ENCODE results near the gene ZBTB20.

DNA sequence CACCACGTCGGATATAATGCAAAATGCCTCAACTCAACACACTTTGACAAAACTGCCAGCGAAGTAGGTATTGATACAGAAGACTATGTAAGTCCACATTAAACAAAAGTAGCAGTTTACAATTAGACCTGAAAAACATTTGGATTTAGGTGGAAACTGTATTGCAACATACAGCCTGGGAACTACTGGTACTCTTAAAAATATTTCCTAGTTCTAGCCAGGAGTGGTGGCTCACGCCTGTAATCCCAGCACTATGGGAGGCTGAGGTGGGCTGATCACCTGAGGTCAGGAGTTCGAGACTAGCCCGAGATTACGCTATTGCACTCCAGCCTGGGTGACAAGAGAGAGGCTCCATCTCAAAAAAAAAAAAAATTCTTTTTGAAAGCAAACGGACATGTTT lies 246.2 kb downstream of the ZBTB20 start:
- no peak for TF ChIP-seq CTCF (IDR thresholded peaks at IDR 0.05)
- TF ChIP-seq POLR2AphosphoS5 (IDR thresholded peaks at IDR 0.05), result no peak
- TF ChIP-seq POLR2A (IDR thresholded peaks at IDR 0.05), result no peak
- no peak for TF ChIP-seq EP300 (IDR thresholded peaks at IDR 0.05)

Measured in stomach (tissue), 4 donors.